HUES6 (cell line): ENCODE data around the gene ABCA4.

Source experiments
- H3K27ac ChIP-seq: 2 replicates; pipeline ENCODE4 v1.7.0; 2013; ENCODE audit warnings: low read depth, mild to moderate bottlenecking, low read length, inconsistent platforms
- H3K27me3 ChIP-seq: 2 replicates; pipeline ENCODE4 v1.6.1; 2013; ENCODE audit warnings: low read length; ENCODE audit not compliant: control insufficient read depth, insufficient read depth
- H3K36me3 ChIP-seq: 2 replicates; pipeline ENCODE4 v1.6.1; 2013; ENCODE audit warnings: low read length; ENCODE audit not compliant: control insufficient read depth, insufficient read depth
- H3K4me1 ChIP-seq: 2 replicates; pipeline ENCODE4 v1.6.1; 2013; ENCODE audit warnings: low read length; ENCODE audit not compliant: control insufficient read depth, insufficient read depth
- H3K4me3 ChIP-seq: 2 replicates; pipeline ENCODE4 v1.5.1; 2013; ENCODE audit warnings: low read depth, low read length
- H3K9ac ChIP-seq: one replicate; pipeline ENCODE4 v1.6.1; 2013; ENCODE audit warnings: mild to moderate bottlenecking, low read length
- H3K9me3 ChIP-seq: 2 replicates; pipeline ENCODE4 v1.6.1; 2013; ENCODE audit warnings: low read depth, low read length; ENCODE audit not compliant: control insufficient read depth, insufficient read depth

Gene ABCA4

DNA sequence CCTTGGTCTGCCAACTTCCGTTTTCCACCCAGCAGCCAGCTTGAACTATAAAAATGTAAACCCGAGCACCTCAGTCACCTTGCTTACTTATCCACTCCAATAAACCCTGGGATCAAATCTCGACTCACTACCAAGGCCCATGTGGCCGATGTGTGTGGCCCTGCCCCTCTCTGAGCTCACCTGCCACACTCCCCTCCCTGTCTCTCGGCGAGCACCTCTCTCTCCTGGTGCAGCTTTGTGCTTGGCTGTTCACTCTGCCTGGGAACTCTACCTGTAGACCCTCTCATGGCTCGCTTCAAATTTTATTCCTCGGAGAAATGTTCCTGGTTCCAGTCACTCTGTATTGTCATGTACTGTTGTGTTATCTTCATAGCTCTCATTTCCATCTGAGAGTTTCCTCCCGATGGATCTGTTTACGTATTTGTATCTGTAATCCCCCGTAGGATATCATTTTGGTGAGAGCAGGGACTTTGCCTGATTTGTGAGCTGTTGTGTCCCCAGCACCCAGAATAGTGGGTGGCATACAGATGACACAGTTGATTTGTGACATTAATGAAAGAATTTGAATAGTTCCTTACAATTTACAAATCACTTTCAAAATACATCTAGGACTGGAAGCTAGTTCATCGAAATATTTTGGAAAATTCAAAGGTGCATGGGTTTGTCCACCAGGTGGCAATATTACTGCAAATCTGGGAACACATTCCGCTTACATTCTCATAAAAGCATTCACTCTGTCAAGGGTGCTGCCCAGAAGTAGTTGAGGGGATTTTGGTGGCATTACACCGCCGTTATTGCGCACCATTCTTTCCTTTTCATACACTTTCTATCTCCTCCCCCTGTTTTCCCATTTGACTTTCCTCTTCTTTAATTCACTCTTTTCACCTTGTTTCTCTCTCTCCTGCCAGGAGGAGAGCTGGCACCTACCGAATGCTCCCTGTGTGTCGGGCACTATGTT, 95.3 kb downstream of the ABCA4 start:
- Histone ChIP-seq H3K4me3 (no peak overlapping the region), H3K27me3 (no peaks in the 10 kb centered on the region), H3K36me3 (no peaks in the 10 kb centered on the region), H3K27ac (no peak overlapping the region), H3K4me1 (peaks cover 12% of the 10 kb centered on the region; the same call in 1 of the 2 replicates), H3K9me3 (no peaks in the 10 kb centered on the region), H3K9ac (no peak overlapping the region)

DNA sequence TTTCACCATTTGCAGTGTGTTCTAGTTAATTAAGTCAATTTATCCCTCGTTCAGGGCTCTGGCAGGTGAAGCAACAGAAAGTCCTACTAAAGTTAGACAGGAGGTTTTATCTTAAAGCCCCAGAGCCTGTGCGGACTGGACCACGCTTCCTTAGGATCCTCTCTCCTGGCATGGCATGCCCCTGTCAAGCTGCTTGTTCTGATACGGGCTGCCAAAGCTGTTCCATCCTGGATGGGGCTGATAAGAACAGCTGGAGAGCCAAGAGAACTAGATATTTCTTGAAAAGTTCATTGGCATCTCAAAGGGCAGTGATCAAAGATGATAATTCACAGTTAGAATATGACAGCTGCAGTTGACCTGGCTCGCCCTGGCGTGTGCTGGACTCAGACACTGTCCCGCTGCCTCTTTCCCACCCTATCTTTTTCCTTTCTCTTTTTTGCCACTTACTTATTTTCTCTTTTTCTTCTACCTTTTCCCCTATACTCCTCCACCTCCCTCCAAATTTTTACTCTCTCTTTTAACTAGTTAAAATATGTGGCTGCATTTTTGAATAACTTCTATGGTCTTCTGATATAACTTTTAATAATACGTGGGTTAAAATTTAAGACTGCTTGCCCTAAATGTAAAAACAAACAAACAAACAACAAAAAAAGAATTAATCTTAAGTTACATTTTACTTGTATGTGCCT, 96.7 kb downstream of the ABCA4 start:
- no peak overlapping the region for H3K4me3 ChIP-seq
- H3K36me3 ChIP-seq = no peaks in the 10 kb centered on the region
- no peaks in the 10 kb centered on the region for H3K9me3 ChIP-seq
- no peaks in the 10 kb centered on the region for H3K27me3 ChIP-seq
- peaks cover 16% of the 10 kb centered on the region for H3K4me1 ChIP-seq
- no peak overlapping the region for H3K9ac ChIP-seq
- H3K27ac ChIP-seq = no peak overlapping the region

DNA sequence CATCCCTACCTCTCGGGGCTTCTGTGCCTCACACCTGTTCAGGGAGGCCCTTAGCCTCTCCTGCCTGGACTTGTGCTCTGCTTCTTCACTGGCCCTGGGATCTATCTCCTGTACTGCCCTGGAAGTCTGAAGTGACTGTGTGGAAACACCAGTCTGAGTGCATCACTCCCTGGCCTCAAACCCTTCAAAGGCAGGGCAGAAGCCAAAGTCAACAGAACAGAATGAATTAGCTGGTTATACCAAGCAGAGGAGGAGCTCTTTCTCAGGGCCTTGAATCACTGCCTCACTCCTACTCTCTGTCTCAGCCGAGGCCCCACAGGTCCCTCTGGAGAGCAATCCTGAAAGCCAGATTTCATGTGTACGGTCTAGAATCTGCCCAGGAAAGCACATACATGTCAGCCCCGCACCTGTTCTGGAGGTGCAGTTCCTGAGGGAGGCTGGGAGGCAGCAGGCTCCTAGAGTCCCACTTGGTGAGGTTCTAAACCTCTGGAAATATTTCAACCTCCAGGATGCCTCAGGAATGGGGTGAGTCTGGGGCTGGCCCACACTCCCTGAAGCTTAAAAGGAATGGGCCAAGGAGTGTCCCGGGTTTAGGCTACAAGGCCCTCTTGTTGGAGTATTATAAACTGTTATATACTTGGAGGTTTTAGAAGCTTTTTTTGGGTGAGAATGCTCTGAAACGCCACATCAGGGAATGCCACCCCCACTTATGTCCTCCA, 98.3 kb downstream of the ABCA4 start:
- Histone ChIP-seq H3K4me1 (peaks cover 18% of the 10 kb centered on the region), H3K9ac (no peak overlapping the region), H3K4me3 (no peak overlapping the region), H3K36me3 (no peaks in the 10 kb centered on the region), H3K27ac (no peak overlapping the region), H3K27me3 (no peaks in the 10 kb centered on the region), H3K9me3 (no peaks in the 10 kb centered on the region)

DNA sequence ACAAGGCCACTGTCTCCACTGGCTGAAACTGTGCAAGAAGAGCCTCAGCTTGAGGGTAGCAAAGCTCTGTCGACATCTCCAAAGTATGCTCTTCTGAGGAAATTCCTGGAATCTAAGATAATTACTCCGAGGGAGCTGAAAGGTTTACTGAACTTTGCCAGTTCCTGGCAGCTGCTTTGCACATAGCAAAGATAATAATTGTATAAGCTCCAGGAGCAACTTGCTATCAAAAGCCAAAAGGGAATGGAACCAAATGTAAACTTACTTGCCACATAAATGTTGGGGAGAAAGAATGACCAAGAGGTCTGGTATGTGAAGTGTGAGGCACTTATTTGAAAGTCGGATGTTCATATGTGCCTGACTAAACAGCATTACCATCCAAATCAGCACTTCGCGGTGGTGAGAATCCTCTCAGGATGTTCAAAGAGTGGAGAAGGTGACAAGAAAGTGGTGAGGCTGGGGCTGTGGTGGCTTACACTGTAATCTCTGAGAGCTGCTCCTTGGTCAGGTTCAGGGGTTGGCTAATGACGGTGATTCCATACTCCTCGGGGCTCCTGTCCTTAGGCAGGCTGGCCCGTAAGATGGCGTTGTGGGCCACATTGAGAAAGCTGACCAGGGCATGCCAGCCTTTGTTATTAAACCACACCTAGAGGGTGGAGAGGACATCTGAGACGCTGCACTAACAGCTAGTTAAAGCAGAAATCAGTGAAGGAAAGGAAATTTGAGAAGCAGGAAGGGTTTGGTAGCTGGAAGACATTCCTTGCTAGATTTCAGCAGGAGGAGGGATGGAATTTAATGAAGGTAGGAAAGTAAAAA, 100.0 kb downstream of the ABCA4 start:
- Histone ChIP-seq H3K36me3 (no peaks in the 10 kb centered on the region), H3K4me1 (peaks cover 18% of the 10 kb centered on the region), H3K27ac (no peak overlapping the region), H3K9me3 (no peaks in the 10 kb centered on the region), H3K27me3 (no peaks in the 10 kb centered on the region), H3K9ac (no peak overlapping the region), H3K4me3 (no peak overlapping the region)

DNA sequence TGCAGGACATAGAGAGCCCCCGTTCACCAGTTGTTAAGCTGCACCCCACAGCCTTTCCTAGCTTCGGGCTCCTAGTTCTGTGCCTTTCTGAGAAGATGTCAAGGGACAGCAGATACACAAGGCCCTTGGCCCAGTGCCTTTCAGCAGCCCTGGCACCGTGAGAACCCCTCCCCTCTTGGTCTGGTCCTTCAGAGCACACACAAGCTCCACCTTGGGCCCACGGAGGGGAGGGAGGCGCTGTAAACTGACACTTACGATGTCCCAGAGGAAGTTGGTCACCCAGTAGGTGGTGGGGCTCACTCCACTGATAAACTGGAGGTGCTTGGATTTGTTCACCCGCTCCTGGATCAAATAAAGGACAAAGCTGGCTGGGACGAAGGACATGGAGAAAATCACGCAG, 101.6 kb downstream of the ABCA4 start:
- H3K9ac ChIP-seq = no peak overlapping the region
- H3K27ac ChIP-seq = no peak overlapping the region
- no peaks in the 10 kb centered on the region for H3K9me3 ChIP-seq
- no peaks in the 10 kb centered on the region for H3K27me3 ChIP-seq
- H3K36me3 ChIP-seq = no peaks in the 10 kb centered on the region
- H3K4me3 ChIP-seq = no peak overlapping the region
- peaks cover 16% of the 10 kb centered on the region for H3K4me1 ChIP-seq

DNA sequence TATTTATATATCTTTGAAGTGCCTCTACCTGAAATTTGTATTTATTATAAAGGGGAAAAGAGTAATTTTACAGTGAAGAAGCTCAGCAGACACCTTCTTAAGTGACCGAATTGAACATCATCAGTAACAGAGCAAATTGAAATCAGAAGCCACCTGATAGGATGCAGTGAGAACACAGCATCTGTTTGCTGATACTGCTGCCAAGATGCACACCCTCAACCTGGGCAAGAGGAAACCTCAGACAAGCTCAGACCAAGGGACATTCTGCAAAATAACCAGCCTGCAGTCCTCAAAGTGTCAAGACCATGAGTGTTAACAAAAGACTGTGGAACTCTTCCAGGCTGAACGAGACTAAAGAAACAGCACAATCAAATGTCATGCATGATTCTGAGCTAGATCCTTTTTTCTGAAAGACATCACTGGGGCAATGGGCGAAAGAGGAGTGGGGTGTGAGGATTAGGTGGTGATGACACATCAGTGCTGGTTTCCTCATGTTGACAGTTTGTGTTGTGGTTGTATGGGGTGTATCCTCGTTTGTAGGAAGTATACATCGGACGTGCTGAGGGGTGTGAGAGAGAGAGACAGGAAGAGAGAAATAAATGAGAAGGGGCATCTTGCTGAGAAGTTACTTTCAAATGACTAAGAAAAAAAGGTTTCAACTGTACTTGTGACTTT, 103.7 kb downstream of the ABCA4 start:
- H3K9me3 ChIP-seq = no peaks in the 10 kb centered on the region
- no peak overlapping the region for H3K4me3 ChIP-seq

DNA sequence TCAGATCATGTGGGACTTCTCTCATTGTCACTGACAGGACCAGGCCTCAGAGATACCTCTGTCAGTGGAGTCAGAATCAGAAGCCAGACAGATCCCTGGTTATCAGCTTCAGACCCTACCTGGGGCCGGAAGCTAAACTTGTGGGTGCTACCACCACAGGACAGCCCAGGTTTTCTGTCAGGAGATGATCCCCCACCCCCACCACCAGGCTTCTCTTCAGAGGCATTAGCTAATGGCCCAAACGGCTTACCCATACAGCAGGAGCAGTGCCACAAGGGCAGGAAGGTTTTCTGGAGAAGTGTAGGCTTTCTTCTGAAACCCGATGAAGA, 105.5 kb downstream of the ABCA4 start:
- H3K9me3 ChIP-seq = no peaks in the 10 kb centered on the region
- H3K4me1 ChIP-seq = peaks cover 34% of the 10 kb centered on the region

More for the DNA sequence above, 103.7 kb downstream of the ABCA4 start:
- Histone ChIP-seq H3K4me1 (peaks cover 36% of the 10 kb centered on the region), H3K36me3 (no peaks in the 10 kb centered on the region), H3K9ac (no peak overlapping the region), H3K27ac (no peak overlapping the region), H3K27me3 (peaks cover 8% of the 10 kb centered on the region; the same call in 1 of the 2 replicates)

DNA sequence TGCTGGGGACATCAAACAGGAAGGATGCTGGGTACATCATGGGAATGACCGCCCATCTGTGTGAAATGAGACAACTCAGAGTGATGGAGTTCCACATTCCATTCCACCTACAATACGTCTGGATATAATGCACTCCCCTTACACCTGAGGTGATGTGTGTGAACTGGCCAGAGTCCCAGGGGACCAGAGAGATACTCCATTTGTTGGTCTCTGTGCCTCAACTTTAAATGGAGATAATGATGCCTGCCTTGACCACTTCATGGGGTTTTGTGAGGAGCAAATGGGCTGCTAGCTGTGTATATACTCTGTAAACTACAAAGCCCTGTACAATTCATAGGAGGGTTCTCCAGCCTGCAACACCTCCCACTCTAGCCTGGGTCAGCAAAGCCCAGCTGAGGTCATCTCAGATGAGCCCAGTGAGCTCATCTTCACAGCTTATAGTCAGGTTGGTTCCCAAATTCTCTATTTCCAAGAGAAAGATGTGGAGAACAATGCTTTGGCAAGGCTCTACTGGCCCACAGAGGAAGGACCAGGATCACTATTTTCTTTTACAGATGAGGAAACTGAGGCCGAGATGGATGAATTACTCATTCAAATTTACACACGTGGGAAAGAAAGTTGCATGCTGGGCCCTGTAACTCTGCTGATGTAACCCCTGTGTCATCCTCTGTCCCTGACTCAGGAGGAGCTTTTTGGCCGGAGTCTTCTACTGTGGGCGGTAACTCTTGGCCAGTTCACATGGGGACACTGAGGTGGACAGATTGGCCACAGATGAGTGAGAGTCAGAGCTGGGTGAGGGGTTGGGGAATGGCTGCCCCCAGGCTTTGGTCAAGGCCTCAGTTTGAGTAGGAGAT, 106.1 kb downstream of the ABCA4 start:
- peaks cover 34% of the 10 kb centered on the region for H3K4me1 ChIP-seq

More for the DNA sequence above, 105.5 kb downstream of the ABCA4 start:
- Histone ChIP-seq H3K27me3 (peaks cover 8% of the 10 kb centered on the region; the same call in 1 of the 2 replicates), H3K4me3 (no peak overlapping the region), H3K27ac (no peak overlapping the region), H3K36me3 (no peaks in the 10 kb centered on the region), H3K9ac (no peak overlapping the region)

DNA sequence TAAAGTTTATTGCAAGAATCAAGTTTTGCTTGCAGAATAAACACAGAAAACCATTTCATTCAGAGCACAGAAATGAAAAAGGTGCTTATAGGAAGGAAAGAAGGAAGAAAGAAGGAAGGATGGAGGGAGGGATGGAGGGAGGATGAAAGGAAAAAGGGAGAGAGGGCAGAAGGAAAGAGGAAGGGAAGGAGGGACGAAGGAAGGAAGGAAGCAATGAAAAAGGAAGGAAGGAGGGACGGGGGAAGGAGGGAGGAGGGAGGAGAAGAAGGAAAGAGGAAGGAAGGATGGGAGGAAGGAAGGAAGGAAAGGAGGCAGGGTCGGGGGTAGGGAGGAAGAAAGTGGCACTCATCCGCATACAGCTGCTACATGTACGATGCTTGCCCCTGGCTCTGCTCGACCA, 106.9 kb downstream of the ABCA4 start:
- H3K36me3 ChIP-seq = no peaks in the 10 kb centered on the region

More for the DNA sequence above, 106.1 kb downstream of the ABCA4 start:
- H3K27me3 ChIP-seq = peaks cover 8% of the 10 kb centered on the region; the same call in 1 of the 2 replicates
- H3K4me3 ChIP-seq = no peak overlapping the region
- no peaks in the 10 kb centered on the region for H3K36me3 ChIP-seq
- H3K9me3 ChIP-seq = no peaks in the 10 kb centered on the region
- H3K9ac ChIP-seq = no peak overlapping the region
- H3K27ac ChIP-seq = no peak overlapping the region

More for the DNA sequence above, 106.9 kb downstream of the ABCA4 start:
- H3K27ac ChIP-seq = no peak overlapping the region
- no peaks in the 10 kb centered on the region for H3K9me3 ChIP-seq
- H3K4me1 ChIP-seq = peaks cover 28% of the 10 kb centered on the region
- peaks cover 8% of the 10 kb centered on the region for H3K27me3 ChIP-seq
- no peak overlapping the region for H3K4me3 ChIP-seq
- no peak overlapping the region for H3K9ac ChIP-seq
